Ishikawa (cell line): Measurements from ENCODE around the gene OPCML.

Source experiments
- CEBPB ChIP-seq: IDR thresholded peaks from 2 replicates; pipeline ENCODE4 v1.6.1; 2012
- CREB1 ChIP-seq: IDR thresholded peaks from 2 replicates; pipeline ENCODE4 v1.6.1; 2012; ENCODE audit warnings: low read depth
- EGR1 ChIP-seq: IDR thresholded peaks from 2 replicates; pipeline ENCODE4 v1.6.1; 2012
- EP300 ChIP-seq: IDR thresholded peaks from 2 replicates; pipeline ENCODE4 v1.6.1; 2012; ENCODE audit warnings: borderline replicate concordance
- FOXM1 ChIP-seq: IDR thresholded peaks from 2 replicates; pipeline ENCODE4 v1.6.1; 2012; ENCODE audit warnings: low read depth, borderline replicate concordance
- MAX ChIP-seq: IDR thresholded peaks from 2 replicates; pipeline ENCODE4 v1.6.1; 2012
- NFIC ChIP-seq: IDR thresholded peaks from 2 replicates; pipeline ENCODE4 v1.6.1; 2012
- RAD21 ChIP-seq: IDR thresholded peaks from 2 replicates; pipeline ENCODE4 v1.6.1; 2012; ENCODE audit warnings: low read depth
- REST ChIP-seq: IDR thresholded peaks from 2 replicates; pipeline ENCODE4 v1.6.1; 2012; ENCODE audit warnings: low read depth, mild to moderate bottlenecking
- TAF1 ChIP-seq: IDR thresholded peaks from 2 replicates; pipeline ENCODE4 v1.6.1; 2012; ENCODE audit warnings: low read depth, mild to moderate bottlenecking
- TCF12 ChIP-seq: IDR thresholded peaks from 2 replicates; pipeline ENCODE4 v1.6.1; 2012; ENCODE audit warnings: low read depth
- TEAD4 ChIP-seq: IDR thresholded peaks from 2 replicates; pipeline ENCODE4 v1.6.1; 2012
- USF1 ChIP-seq: IDR thresholded peaks from 2 replicates; pipeline ENCODE4 v1.6.1; 2012
- YY1 ChIP-seq: IDR thresholded peaks from 2 replicates; pipeline ENCODE4 v1.6.1; 2012; ENCODE audit warnings: low read depth
- ZBTB7A ChIP-seq: IDR thresholded peaks from 2 replicates; pipeline ENCODE4 v1.6.1; 2012; ENCODE audit warnings: low read depth

OPCML gene

GRCh38 chr11:132714859-132715440 is 817.4 kb downstream of the OPCML start:
- no peak for TF ChIP-seq CEBPB
- no peak for TF ChIP-seq REST
- no peak for TF ChIP-seq CREB1
- TF ChIP-seq TAF1: no peak
- TF ChIP-seq RAD21: no peak
- no peak for TF ChIP-seq ZBTB7A
- no peak for TF ChIP-seq EGR1
- no peak for TF ChIP-seq TCF12
- TF ChIP-seq USF1: no peak
- no peak for TF ChIP-seq YY1
- no peak for TF ChIP-seq MAX
- TF ChIP-seq NFIC: no peak
- TF ChIP-seq EP300: no peak
- TF ChIP-seq TEAD4: no peak
- no peak for TF ChIP-seq FOXM1

- no peak for TF ChIP-seq YY1
- no peak for TF ChIP-seq TAF1
- no peak for TF ChIP-seq CREB1
- no peak for TF ChIP-seq EGR1
- no peak for TF ChIP-seq NFIC
- TF ChIP-seq ZBTB7A: no peak
- TF ChIP-seq TCF12: no peak
- no peak for TF ChIP-seq RAD21
- TF ChIP-seq EP300: no peak
- no peak for TF ChIP-seq CEBPB
- TF ChIP-seq TEAD4: no peak
- TF ChIP-seq FOXM1: no peak
- TF ChIP-seq USF1: no peak
- TF ChIP-seq REST: no peak
- no peak for TF ChIP-seq MAX
Measured at GRCh38 chr11:132712466-132712865, 819.8 kb downstream of the OPCML start.

GRCh38 chr11:132704781-132705375 is 827.4 kb downstream of the OPCML start:
- no peak for TF ChIP-seq CEBPB

- TF ChIP-seq TCF12 (no peak), FOXM1 (no peak), REST (no peak), TAF1 (no peak), EP300 (no peak), CEBPB (no peak), MAX (no peak), ZBTB7A (no peak), USF1 (no peak), NFIC (no peak), TEAD4 (no peak), CREB1 (no peak), EGR1 (no peak), YY1 (no peak), RAD21 (no peak)
Measured at GRCh38 chr11:132692891-132693290, 839.4 kb downstream of the OPCML start.
